Thymus (tissue), 11 donors: Measurements from ENCODE around the gene PLEKHH2. TPM values are rescaled to one million over a fixed set of nuclear protein-coding genes. Genes with fewer than 3 reads are reported as not detected.

Experiments used
- DNase-seq, 9 donors: peaks; one replicate each; pipeline ENCODE4 v3.0.0-alpha.2; 2013; ENCODE audit warnings: low spot score in 9 of 9, low read depth in 6 of 9, missing footprints in 1 of 9
- H3K27ac ChIP-seq, 2 donors: one replicate each; pipeline ENCODE4 v1.5.1; 2013; ENCODE audit warnings: control low read depth in 1 of 2, low read depth in 1 of 2, low read length in 1 of 2, mild to moderate bottlenecking in 1 of 2, moderate library complexity in 1 of 2
- H3K27me3 ChIP-seq, 2 donors: one replicate each; pipeline ENCODE4 v1.5.1; 2013; ENCODE audit warnings: low read length in 1 of 2; ENCODE audit not compliant: control insufficient read depth in 2 of 2, insufficient read depth in 1 of 2
- H3K36me3 ChIP-seq, 2 donors: one replicate each; pipeline ENCODE4 v1.5.1; 2013; ENCODE audit warnings: low read length in 1 of 2, mild to moderate bottlenecking in 1 of 2, moderate library complexity in 1 of 2; ENCODE audit not compliant: control insufficient read depth in 2 of 2, insufficient read depth in 2 of 2
- H3K4me1 ChIP-seq, 2 donors: one replicate each; pipeline ENCODE4 v1.5.1; 2013; ENCODE audit warnings: low read length in 2 of 2; ENCODE audit not compliant: control insufficient read depth in 2 of 2, insufficient read depth in 2 of 2
- H3K4me3 ChIP-seq, 2 donors: one replicate each; pipeline ENCODE4 v1.5.1; 2013; ENCODE audit warnings: low read length in 2 of 2, control low read depth in 1 of 2, mild to moderate bottlenecking in 1 of 2
- H3K9me3 ChIP-seq, 2 donors: one replicate each; pipeline ENCODE4 v1.5.1; 2013; ENCODE audit warnings: low read length in 1 of 2, mild to moderate bottlenecking in 1 of 2; ENCODE audit not compliant: control insufficient read depth in 2 of 2, insufficient read depth in 1 of 2
- WGBS: extraction: QIAGEN DNeasy Blood & Tissue Kit; methylation state at CpG from one replicate; pipeline ENCODE4 v1.1.7; 2013; 5-methylcytosine and 5-hydroxymethylcytosine counted together
- polyA plus RNA-seq: library from polyadenylated mRNA; stranded (reverse); fragments of 200-250 nt; gene quantifications from one replicate; pipeline ENCODE4 v1.2.3, GENCODE V29; 2013
- total RNA-seq: library from RNA; stranded (reverse); fragments of 120-200 nt; gene quantifications from one replicate; pipeline ENCODE4 v1.2.4, GENCODE V29; 2013
- donor health status: healthy.

The PLEKHH2 gene
- total and polyA plus RNA-seq, 2 donors = 0.66 to 1.1 TPM

DNA sequence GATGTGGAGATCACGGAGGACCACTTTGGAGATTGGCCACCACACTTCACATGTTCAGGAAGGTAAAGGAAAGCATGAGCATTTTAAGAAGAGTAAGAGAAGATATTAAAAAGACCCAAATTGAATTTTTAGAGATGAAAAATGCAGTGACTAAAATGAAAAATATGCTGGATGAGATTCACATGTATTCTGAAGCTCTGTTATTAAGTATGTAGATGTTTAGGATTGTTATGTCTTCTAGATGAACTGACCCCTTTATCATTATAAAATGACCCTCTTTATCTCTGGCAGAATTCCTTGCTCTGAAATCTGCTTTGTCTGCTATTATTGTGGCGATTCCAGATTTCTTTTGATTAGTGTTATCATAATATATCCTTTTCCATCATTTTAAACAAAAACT lies 100.8 kb downstream of the PLEKHH2 start:
- H3K4me3 ChIP-seq = no peak overlapping the region
- DNase-seq = no peak
- WGBS = 94% methylated on average over 2 of the region's 2 CpGs
- H3K36me3 ChIP-seq = no peaks in the 10 kb centered on the region
- no peaks in the 10 kb centered on the region for H3K4me1 ChIP-seq
- H3K9me3 ChIP-seq = no peaks in the 10 kb centered on the region
- no peak overlapping the region for H3K27ac ChIP-seq
- H3K27me3 ChIP-seq = no peaks in the 10 kb centered on the region

DNA sequence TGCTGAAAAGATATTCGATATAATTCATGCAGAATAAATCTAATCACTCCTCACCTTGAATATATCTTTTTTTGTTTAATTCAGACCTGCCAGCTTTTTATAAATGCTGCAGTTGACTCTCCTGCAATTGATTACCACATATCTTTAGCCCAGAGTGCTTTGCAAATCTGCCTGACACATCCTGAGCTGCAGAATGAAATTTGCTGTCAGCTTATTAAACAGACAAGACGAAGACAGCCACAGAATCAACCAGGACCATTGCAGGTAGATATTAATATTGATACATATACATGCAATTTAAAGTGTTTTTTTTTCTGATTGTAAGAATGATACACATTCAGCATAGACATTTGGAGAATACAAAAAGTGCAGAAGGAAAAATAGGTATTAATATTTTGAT lies 101.2 kb downstream of the PLEKHH2 start:
- 96% methylated on average over 2 of the region's 2 CpGs for whole genome bisulfite sequencing
- Histone ChIP-seq H3K27ac (no peak overlapping the region), H3K36me3 (no peaks in the 10 kb centered on the region), H3K9me3 (no peaks in the 10 kb centered on the region), H3K4me1 (no peaks in the 10 kb centered on the region), H3K4me3 (no peak overlapping the region), H3K27me3 (no peaks in the 10 kb centered on the region)
- no peak for DNase-seq

DNA sequence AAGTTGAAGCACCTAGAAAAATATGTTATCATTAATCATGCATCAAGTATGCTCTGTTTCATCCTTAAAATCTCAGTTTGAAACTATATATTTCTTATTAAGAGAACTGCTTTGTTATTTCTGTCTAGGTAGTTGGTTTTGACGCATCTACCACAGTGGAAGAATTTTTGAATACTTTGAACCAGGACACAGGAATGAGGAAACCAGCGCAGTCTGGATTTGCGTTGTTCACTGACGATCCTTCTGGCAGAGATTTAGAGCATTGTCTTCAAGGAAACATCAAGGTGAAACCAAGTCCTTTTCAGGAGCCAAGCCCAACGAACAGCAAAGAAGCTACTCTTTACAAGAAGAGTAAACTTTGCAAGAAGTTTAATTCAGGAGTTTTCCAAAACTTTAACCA lies 106.6 kb downstream of the PLEKHH2 start:
- no peaks in the 10 kb centered on the region for H3K27me3 ChIP-seq
- no peaks in the 10 kb centered on the region for H3K36me3 ChIP-seq
- H3K4me1 ChIP-seq = no peaks in the 10 kb centered on the region
- 93% methylated on average over 5 of the region's 5 CpGs for WGBS
- H3K9me3 ChIP-seq = no peaks in the 10 kb centered on the region
- no peak overlapping the region for H3K27ac ChIP-seq
- no peak overlapping the region for H3K4me3 ChIP-seq
- DNase-seq = no peak

DNA sequence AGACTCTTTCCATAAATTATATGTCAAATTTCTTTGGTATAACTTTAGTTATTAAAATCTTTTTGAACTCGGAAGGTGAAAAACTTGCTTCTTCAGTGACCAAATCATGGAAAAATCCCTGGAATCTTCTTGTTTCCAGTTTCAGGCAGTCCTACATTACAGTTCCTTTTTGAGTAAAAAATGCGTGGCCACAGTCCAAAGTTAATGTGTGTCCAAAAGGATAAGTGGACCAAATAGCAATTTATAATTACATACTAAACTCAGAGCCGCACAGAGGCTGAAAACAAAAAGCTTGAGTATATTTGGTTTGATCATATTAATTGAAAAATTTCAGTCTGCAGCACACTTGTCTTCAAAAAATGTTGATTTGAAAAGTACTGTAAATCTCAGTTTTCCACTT lies 108.4 kb downstream of the PLEKHH2 start:
- H3K27ac ChIP-seq = no peak overlapping the region
- H3K27me3 ChIP-seq = no peaks in the 10 kb centered on the region
- H3K4me3 ChIP-seq = no peak overlapping the region
- no peaks in the 10 kb centered on the region for H3K9me3 ChIP-seq
- no peaks in the 10 kb centered on the region for H3K36me3 ChIP-seq
- DNase-seq = no peak
- no peaks in the 10 kb centered on the region for H3K4me1 ChIP-seq
- 96% methylated on average over 3 of the region's 3 CpGs for WGBS

DNA sequence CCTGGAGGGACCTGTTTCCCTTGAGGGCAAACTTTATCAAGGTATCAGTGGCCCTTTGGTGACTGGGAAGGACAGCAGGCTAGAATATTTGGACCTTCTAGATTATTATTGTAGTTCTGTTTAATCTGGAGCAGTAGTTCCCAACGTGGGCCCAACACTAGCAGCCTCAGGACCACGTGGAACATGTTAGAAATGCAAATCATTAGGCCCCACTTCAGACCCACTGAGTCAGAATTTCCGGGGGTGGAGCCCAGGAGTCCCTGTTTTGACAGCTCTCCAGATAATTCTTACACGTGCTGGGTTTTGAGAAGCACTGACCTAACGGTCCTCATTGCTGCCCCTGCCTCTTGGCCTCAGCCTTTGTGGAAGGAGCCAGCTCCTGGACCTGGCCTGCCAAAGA lies 111.3 kb downstream of the PLEKHH2 start:
- no peaks in the 10 kb centered on the region for H3K9me3 ChIP-seq
- no peaks in the 10 kb centered on the region for H3K36me3 ChIP-seq
- no peaks in the 10 kb centered on the region for H3K27me3 ChIP-seq
- no peak for DNase-seq
- no peaks in the 10 kb centered on the region for H3K4me1 ChIP-seq
- WGBS = 87% methylated on average over 5 of the region's 5 CpGs
- no peak overlapping the region for H3K27ac ChIP-seq
- H3K4me3 ChIP-seq = no peak overlapping the region

DNA sequence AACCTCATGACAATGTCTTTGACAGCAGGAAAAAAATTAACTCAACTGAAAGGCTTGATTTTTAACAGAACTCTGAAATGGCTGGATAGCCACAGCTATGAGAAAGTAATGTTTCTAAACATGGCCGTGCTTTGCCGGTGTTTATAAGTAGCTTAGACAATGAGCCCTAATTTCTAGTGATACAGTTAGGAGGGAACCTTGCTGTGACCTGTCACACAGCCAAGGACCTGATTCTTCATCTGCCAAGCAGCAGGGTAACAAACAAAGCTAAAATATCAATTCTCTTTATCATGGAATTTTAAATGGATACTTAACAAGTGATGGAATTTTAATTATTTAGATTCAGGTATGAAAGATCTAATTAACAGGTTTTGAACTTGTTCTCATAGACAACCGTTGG lies 112.5 kb downstream of the PLEKHH2 start:
- H3K4me3 ChIP-seq = no peak overlapping the region
- peaks cover 0 to 2% of the 10 kb centered on the region in 2 donors for H3K9me3 ChIP-seq
- H3K27me3 ChIP-seq = no peaks in the 10 kb centered on the region
- no peak overlapping the region for H3K27ac ChIP-seq
- no peaks in the 10 kb centered on the region for H3K36me3 ChIP-seq
- H3K4me1 ChIP-seq = no peaks in the 10 kb centered on the region
- WGBS = 94% methylated on average over 3 of the region's 3 CpGs
- DNase-seq = no peak

DNA sequence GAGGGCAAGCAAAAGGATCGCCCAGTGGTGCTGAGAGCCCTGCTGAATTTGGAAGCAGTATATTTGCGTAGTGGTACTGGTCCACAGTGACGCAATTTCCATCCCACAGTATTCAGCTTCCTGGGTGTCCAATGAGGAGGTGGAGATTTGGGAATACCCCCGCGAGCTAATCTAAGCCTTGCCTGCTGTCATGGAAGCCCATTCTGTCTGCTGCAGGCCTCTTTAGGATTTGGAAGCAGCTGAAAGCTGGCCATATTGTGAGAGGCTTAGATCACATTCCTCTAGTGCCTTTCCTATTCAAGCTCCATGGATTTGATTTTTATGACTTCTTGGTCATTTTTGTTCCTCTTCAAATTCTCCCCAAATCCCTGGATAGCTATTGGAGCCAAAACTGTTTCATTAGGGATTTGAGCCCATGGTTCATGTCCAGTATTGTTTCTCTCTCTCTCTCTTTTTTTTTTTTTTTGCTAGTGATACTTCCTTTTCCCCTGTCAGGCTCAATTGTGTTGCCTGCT lies 114.5 kb downstream of the PLEKHH2 start:
- H3K4me3 ChIP-seq = no peak overlapping the region
- WGBS = 97% methylated on average over 5 of the region's 5 CpGs
- peaks cover 0 to 2% of the 10 kb centered on the region in 2 donors for H3K9me3 ChIP-seq
- no peak for DNase-seq
- H3K27me3 ChIP-seq = no peaks in the 10 kb centered on the region
- no peaks in the 10 kb centered on the region for H3K4me1 ChIP-seq
- H3K27ac ChIP-seq = no peak overlapping the region
- H3K36me3 ChIP-seq = no peaks in the 10 kb centered on the region

DNA sequence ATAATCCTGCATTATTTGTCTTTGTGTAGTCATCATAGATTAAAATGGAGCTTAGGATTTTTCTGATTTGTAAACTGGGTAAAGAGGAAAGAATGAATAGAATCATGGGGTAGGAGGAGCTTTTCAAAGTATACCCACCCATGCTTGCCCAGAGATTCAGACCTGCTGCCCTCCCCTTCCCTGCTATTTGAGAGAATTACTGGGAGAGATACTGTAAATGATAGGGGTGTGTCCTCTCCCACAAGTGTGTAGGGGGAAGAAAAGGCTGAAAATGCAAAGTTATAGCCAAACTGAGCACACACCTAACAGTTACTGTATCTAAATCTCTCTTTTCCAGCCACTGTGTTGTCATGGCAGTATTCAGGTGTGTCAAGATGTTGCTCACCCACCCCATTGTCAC lies 115.2 kb downstream of the PLEKHH2 start:
- no peak overlapping the region for H3K27ac ChIP-seq
- H3K9me3 ChIP-seq = peaks cover 0 to 2% of the 10 kb centered on the region in 2 donors
- H3K4me3 ChIP-seq = no peak overlapping the region
- no peaks in the 10 kb centered on the region for H3K4me1 ChIP-seq
- DNase-seq = no peak
- H3K27me3 ChIP-seq = no peaks in the 10 kb centered on the region
- no peaks in the 10 kb centered on the region for H3K36me3 ChIP-seq

DNA sequence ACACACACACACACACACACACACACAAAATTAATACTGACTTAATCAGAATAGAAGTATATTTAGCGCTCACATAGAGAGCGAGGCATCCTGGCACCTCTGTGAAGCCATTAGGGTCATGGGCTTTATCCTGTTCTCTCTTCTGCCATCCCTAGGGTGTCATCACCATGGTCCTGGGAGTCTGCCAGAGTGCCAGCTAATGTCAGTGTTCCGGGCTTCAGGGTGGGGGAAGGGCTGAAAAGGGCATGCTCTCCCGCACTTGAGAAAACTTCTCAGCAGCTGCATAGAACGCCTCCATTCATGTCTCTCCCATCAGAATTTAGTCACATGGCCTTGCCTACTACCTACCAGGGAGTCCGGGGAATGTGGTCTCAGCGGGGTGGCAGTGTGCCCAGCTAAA lies 117.1 kb downstream of the PLEKHH2 start:
- peaks cover 0 to 2% of the 10 kb centered on the region in 2 donors for H3K9me3 ChIP-seq
- no peak for DNase-seq
- H3K4me3 ChIP-seq = no peak overlapping the region
- no peak overlapping the region for H3K27ac ChIP-seq
- H3K27me3 ChIP-seq = no peaks in the 10 kb centered on the region
- no peaks in the 10 kb centered on the region for H3K36me3 ChIP-seq
- H3K4me1 ChIP-seq = no peaks in the 10 kb centered on the region
- 96% methylated on average over 7 of the region's 7 CpGs for WGBS

DNA sequence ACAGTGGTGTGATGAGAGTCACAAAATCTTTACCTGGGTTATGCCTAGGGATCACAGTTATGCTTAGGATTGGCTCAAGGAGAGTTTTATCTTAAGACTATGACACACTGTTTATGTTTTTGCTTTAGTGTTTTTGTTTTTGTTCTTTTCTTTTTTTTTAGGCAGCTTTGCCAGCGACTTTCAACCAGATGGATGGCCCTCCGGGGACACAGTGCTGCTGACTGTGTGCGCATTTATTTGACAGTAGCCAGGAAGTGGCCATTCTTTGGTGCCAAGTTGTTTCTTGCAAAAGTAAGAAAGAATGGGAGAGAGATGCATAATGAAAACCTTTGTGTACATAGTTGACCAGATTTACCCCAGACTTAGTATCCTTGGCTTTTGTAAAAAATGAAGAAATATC lies 121.7 kb downstream of the PLEKHH2 start:
- no peak for DNase-seq

More for the DNA sequence above, 121.7 kb downstream of the PLEKHH2 start:
- no peak overlapping the region for H3K4me3 ChIP-seq
- H3K9me3 ChIP-seq = peaks cover 0 to 2% of the 10 kb centered on the region in 2 donors
- H3K27me3 ChIP-seq = no peaks in the 10 kb centered on the region
- no peak overlapping the region for H3K27ac ChIP-seq
- H3K4me1 ChIP-seq = no peaks in the 10 kb centered on the region
- 86% methylated on average over 3 of the region's 3 CpGs for WGBS
- H3K36me3 ChIP-seq = no peaks in the 10 kb centered on the region
